ENCODE results near the gene STX16.

DNA sequence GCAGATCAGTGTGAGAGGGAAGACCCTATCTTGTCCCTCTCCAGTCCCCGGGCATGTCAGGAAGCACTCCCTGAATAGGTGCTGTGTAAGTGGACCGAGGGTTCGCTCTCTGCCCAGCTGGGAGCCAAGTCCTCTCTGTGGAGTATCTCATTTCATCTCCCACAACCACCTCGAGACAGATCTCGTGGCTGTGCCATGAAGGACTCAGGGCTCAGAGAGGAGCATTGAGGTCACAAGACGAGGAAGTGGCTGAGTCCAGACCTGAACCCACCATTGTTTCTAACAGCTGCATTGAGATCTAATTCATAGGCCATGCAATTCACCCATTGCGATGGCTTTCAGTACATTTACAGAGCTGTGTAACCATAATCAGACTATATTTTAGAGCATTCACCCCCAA lies 34.7 kb upstream of the STX16 start:
- TF ChIP-seq POLR2A (IDR thresholded peaks at IDR 0.05; ENCODE audit: low read length) (no peak), GATA1 (IDR thresholded peaks at IDR 0.05; ENCODE audit: low read depth, low read length) (no peak)
